Measurements from ENCODE around the gene ZNF677.
"Not testable (repeated sequence)": the region's sequence is repeated elsewhere in the genome, so short reads cannot be mapped to it uniquely, and the experiment has no call there.

The ZNF677 gene

GRCh38 chr19:53212703-53213320, 41.9 kb downstream of the ZNF677 start:
- TF ChIP-seq CTCF (IDR thresholded peaks at IDR 0.05; ENCODE audit: insufficient read depth, low read length, missing control alignments): no peak
- ChIA-PET POLR2A (no interaction called here), CTCF (no interaction called here)
- H3K4me3 ChIP-seq (ENCODE audit: low read depth, low read length): no peak overlapping the region
- no peak for DNase-seq (ENCODE audit: low read depth, low spot score)

- POLR2A ChIA-PET; DNase-seq (ENCODE audit: low read depth, low spot score); H3K4me3 ChIP-seq (ENCODE audit: low read depth, low read length); CTCF ChIA-PET: not testable (repeated sequence)
Measured at GRCh38 chr19:53211554-53211953, 43.1 kb downstream of the ZNF677 start.

GRCh38 chr19:53196777-53197396, 57.8 kb downstream of the ZNF677 start:
- DNase-seq (ENCODE audit: low read depth, low spot score): no peak
- CTCF ChIA-PET: no interaction called here
- H3K4me3 ChIP-seq (ENCODE audit: low read depth, low read length): peak overlapping the region; percentile 72
- no peak for TF ChIP-seq CTCF (IDR thresholded peaks at IDR 0.05; ENCODE audit: insufficient read depth, low read length, missing control alignments)
- POLR2A ChIA-PET: no interaction called here

- no peak for DNase-seq (ENCODE audit: low read depth, low spot score)
- CTCF ChIA-PET: interaction anchor here (0.6 to 2.7 kb wide), 23 partner anchors 8 to 836 kb away, joined by 3 to 11 read pairs (median 3); no protein-coding TSS in a partner anchor
- H3K4me3 ChIP-seq (ENCODE audit: low read depth, low read length): no peak overlapping the region
- POLR2A ChIA-PET: no interaction called here
- TF ChIP-seq CTCF (IDR thresholded peaks at IDR 0.05; ENCODE audit: insufficient read depth, low read length, missing control alignments): peak; percentile 77
Measured at GRCh38 chr19:53195265-53195903, 59.3 kb downstream of the ZNF677 start.

GRCh38 chr19:53193535-53194222, 61.0 kb downstream of the ZNF677 start:
- no peak for TF ChIP-seq CTCF (IDR thresholded peaks at IDR 0.05; ENCODE audit: insufficient read depth, low read length, missing control alignments)
- DNase-seq (ENCODE audit: low read depth, low spot score): no peak
- ChIA-PET CTCF (interaction anchor here (1.2 to 2.7 kb wide), 3 partner anchors 9 to 201 kb away, joined by 4 to 11 read pairs (median 4); partner anchors contain the start of gene ZNF765), POLR2A (no interaction called here)
- H3K4me3 ChIP-seq (ENCODE audit: low read depth, low read length): peak overlapping the region; percentile 66

- H3K4me3 ChIP-seq (ENCODE audit: low read depth, low read length): peak within 1 kb of the TSS; percentile 66
- no peak for DNase-seq (ENCODE audit: low read depth, low spot score)
- ChIA-PET CTCF (interaction anchor here (1.2 to 1.5 kb wide), 2 partner anchors 20 to 202 kb away, joined by 4 read pairs; partner anchors contain the start of gene ZNF765), POLR2A (no interaction called here)
- no peak for TF ChIP-seq CTCF (IDR thresholded peaks at IDR 0.05; ENCODE audit: insufficient read depth, low read length, missing control alignments)
Measured at GRCh38 chr19:53192771-53193534, 61.7 kb downstream of the ZNF677 start, which contains the start of gene ZNF665. TSS of gene ZNF665 (minus strand) at chr19:53193358. CDS start at chr19:53182898, 10,460 bp downstream.

All from AG04449 (cell line).